HCT116 (cell line): ENCODE measurements around the gene CPM. TPM values are rescaled to one million over a fixed set of nuclear protein-coding genes. Genes with fewer than 3 reads are reported as not detected.

Experiments used
- ATAC-seq: fragments of 200-7000 bp; cut with Tn5 transposase; 2 replicates; pipeline ENCODE4 v1.9.1; 2020; ENCODE audit warnings: mild to moderate bottlenecking, moderate library complexity
- BruUV-seq: library from RNA; stranded (reverse); fragments of 400-500 nt; replicated peaks from 2 replicates; lab custom pipeline; 2021; lab: Mats Ljungman, UMichigan
- CTCF ChIA-PET: fragments of 300-600 bp; sonication (Branson Sonifier 250); formaldehyde crosslinking; loops from one replicate; lab custom pipeline; 2021; ENCODE audit warnings: antibody characterized with exemption; lab: Charles Lee
- POLR2A ChIA-PET: fragments of 300-600, 350-600 bp; sonication (Branson Sonifier 250); formaldehyde crosslinking; loops from one replicate; lab custom pipeline; 2021; ENCODE audit warnings: antibody characterized with exemption; lab: Charles Lee
- RAD21 ChIA-PET, 2 experiments: fragments of 300-600 bp; sonication (Branson Sonifier 250); formaldehyde crosslinking; loops; one replicate each; lab custom pipeline; 2023; ENCODE audit warnings: low total read pairs in 2 of 2; ENCODE audit not compliant: uncharacterized antibody in 2 of 2, unreplicated experiment in 2 of 2, low non-redundant PET in 1 of 2; lab: Charles Lee
- DNase-seq: peaks from one replicate; pipeline ENCODE4 v3.0.0-alpha.2; 2010; ENCODE audit warnings: low read depth, low spot score
- H2AFZ ChIP-seq: fragments of 200-600 bp; shearing (Covaris generic), sonication (generic); 2 replicates; pipeline ENCODE4 v1.6.1; 2017; ENCODE audit warnings: low read depth, mixed run types, mixed read lengths, antibody characterized with exemption, low read length; ENCODE audit not compliant: poor library complexity, severe bottlenecking
- H3K27ac ChIP-seq: 2 replicates; pipeline ENCODE4 v1.5.1; 2012; ENCODE audit warnings: low read depth, low read length
- H3K27me3 ChIP-seq: fragments of 200-600 bp; sonication (generic); 2 replicates; pipeline ENCODE4 v1.6.1; 2016; ENCODE audit warnings: mixed run types, low read length, mixed read lengths; ENCODE audit not compliant: insufficient read depth
- H3K36me3 ChIP-seq, 2 experiments: fragments of 200-500 bp in 1 of 2; fragments of 200-600 bp in 1 of 2; sonication (Bioruptor generic) in 1 of 2; sonication (generic) in 1 of 2; 2 replicates each; pipeline versions ENCODE4 v1.5.1 to v1.6.1; 2014 to 2016; ENCODE audit warnings: low read length in 2 of 2, inconsistent platforms in 1 of 2, mixed read lengths in 1 of 2, mixed run types in 1 of 2; ENCODE audit not compliant: insufficient read depth in 2 of 2, control insufficient read depth in 1 of 2
- H3K4me1 ChIP-seq, 2 experiments: fragments of 200-600 bp in 1 of 2; sonication (generic) in 1 of 2; 2 replicates each; pipeline versions ENCODE4 v1.5.1 to v1.6.1; 2012 to 2017; ENCODE audit warnings: low read length in 2 of 2, inconsistent platforms in 1 of 2, mild to moderate bottlenecking in 1 of 2, mixed read lengths in 1 of 2, mixed run types in 1 of 2, moderate library complexity in 1 of 2; ENCODE audit not compliant: insufficient read depth in 2 of 2, control insufficient read depth in 1 of 2
- H3K4me2 ChIP-seq: fragments of 200-600 bp; sonication (generic); 2 replicates; pipeline ENCODE4 v1.6.1; 2017; ENCODE audit warnings: mixed run types, low read length, mixed read lengths
- H3K4me3 ChIP-seq, 2 experiments: fragments of 200-600 bp in 1 of 2; sonication (generic) in 1 of 2; replicated peaks in 1 of 2; 2 replicates each; pipeline ENCODE4 v1.5.1; 2011 to 2016; ENCODE audit warnings: low read length in 2 of 2, control low read depth in 1 of 2, low read depth in 1 of 2, mild to moderate bottlenecking in 1 of 2, mixed read lengths in 1 of 2, mixed run types in 1 of 2
- H3K79me2 ChIP-seq: fragments of 200-600 bp; sonication (generic); 2 replicates; pipeline ENCODE4 v1.6.1; 2017; ENCODE audit warnings: mild to moderate bottlenecking, mixed run types, low read length, moderate library complexity, mixed read lengths; ENCODE audit not compliant: insufficient read depth
- H3K9ac ChIP-seq: fragments of 200-600 bp; sonication (generic); 2 replicates; pipeline ENCODE4 v1.6.1; 2016; ENCODE audit warnings: low read length, mixed read lengths
- H3K9me2 ChIP-seq: fragments of 200-600 bp; sonication (generic), shearing (Covaris generic); 2 replicates; pipeline ENCODE4 v1.6.1; 2017; ENCODE audit warnings: mixed run types, mild to moderate bottlenecking, moderate library complexity; ENCODE audit not compliant: insufficient read depth
- H3K9me3 ChIP-seq, 2 experiments: fragments of 200-500 bp in 1 of 2; fragments of 200-600 bp in 1 of 2; sonication (Bioruptor generic) in 1 of 2; sonication (generic) in 1 of 2; 2 replicates each; pipeline ENCODE4 v1.6.1; 2014 to 2017; ENCODE audit warnings: low read length in 2 of 2, mixed read lengths in 2 of 2, inconsistent platforms in 1 of 2, low read depth in 1 of 2, mild to moderate bottlenecking in 1 of 2, mixed run types in 1 of 2, moderate library complexity in 1 of 2; ENCODE audit not compliant: control insufficient read depth in 1 of 2, insufficient read depth in 1 of 2
- H4K20me1 ChIP-seq: fragments of 200-600 bp; sonication (generic), shearing (Covaris generic); 2 replicates; pipeline ENCODE4 v1.6.1; 2017; ENCODE audit warnings: mixed run types, mild to moderate bottlenecking, moderate library complexity; ENCODE audit not compliant: insufficient read depth
- ATF3 ChIP-seq: IDR thresholded peaks from 2 replicates; pipeline ENCODE4 v1.6.1; 2012
- EGR1 ChIP-seq: IDR thresholded peaks from 2 replicates; pipeline ENCODE4 v1.6.1; 2012; ENCODE audit warnings: low read depth
- ELF1 ChIP-seq: IDR thresholded peaks from 2 replicates; pipeline ENCODE4 v1.6.1; 2012; ENCODE audit warnings: low read depth, borderline replicate concordance
- EZH2phosphoT487 ChIP-seq: fragments of 200-600 bp; IDR thresholded peaks from 2 replicates; pipeline ENCODE4 v1.6.1; 2018; ENCODE audit warnings: antibody characterized with exemption, borderline replicate concordance
- JUND ChIP-seq: IDR thresholded peaks from 2 replicates; pipeline ENCODE4 v1.6.1; 2012
- POLR2A ChIP-seq: IDR thresholded peaks from 2 replicates; pipeline ENCODE4 v1.7.0; 2011; ENCODE audit warnings: borderline replicate concordance; ENCODE audit not compliant: insufficient read depth, insufficient read length; ENCODE audit errors: extremely low read depth
- RAD21 ChIP-seq: IDR thresholded peaks from 2 replicates; pipeline ENCODE4 v1.6.1; 2012; ENCODE audit warnings: low read depth, mild to moderate bottlenecking
- REST ChIP-seq: IDR thresholded peaks from 2 replicates; pipeline ENCODE4 v1.6.1; 2012; ENCODE audit warnings: low read depth
- YY1 ChIP-seq: IDR thresholded peaks from 2 replicates; pipeline ENCODE4 v1.6.1; 2011; ENCODE audit warnings: low read length, low read depth, moderate library complexity, mild to moderate bottlenecking; ENCODE audit not compliant: insufficient replicate concordance; ENCODE audit errors: extremely low read depth
- ZFX ChIP-seq: fragments of 450-650 bp; IDR thresholded peaks from 2 replicates; pipeline ENCODE4 v1.6.1; 2017
- ZNF274 ChIP-seq: fragments of 200-500 bp; sonication (Bioruptor generic); IDR thresholded peaks from 2 replicates; pipeline ENCODE4 v1.6.1; 2014; ENCODE audit warnings: mild to moderate bottlenecking, low read depth, low read length, inconsistent platforms
- intact Hi-C: fragments of 100-400 bp; cut with micrococcal nuclease; formaldehyde crosslinking; loops from 2 replicates; pipeline ENCODE4 v1.10.0; 2022
- total RNA-seq: library from RNA; stranded (reverse); gene quantifications from one replicate; pipeline ENCODE4 v1.2.1, GENCODE V29; 2021; ENCODE audit not compliant: unreplicated experiment

The CPM gene
- total RNA-seq, 1 experiment from 2014 or later, result 5.3 TPM

GRCh38 chr12:68844788-68845695 lies 87.9 kb downstream of the CPM start:
- POLR2A ChIA-PET, result no interaction called here
- intact Hi-C loops, result no loop called here
- no peak for ATAC-seq
- no peak for DNase-seq
- no peak overlapping the region for H3K4me3 ChIP-seq
- H3K9ac ChIP-seq, result no peak overlapping the region
- no peaks in the 10 kb centered on the region for H3K9me3 ChIP-seq
- no peaks in the 10 kb centered on the region for H3K9me2 ChIP-seq
- RAD21 ChIA-PET, result no interaction called here
- no peak overlapping the region for H3K27ac ChIP-seq
- no peak overlapping the region for H2AFZ ChIP-seq
- H3K79me2 ChIP-seq, result peaks cover 7% of the 10 kb centered on the region; the same call in 1 of the 2 replicates
- BruUV-seq, result no TSS peak
- no peaks in the 10 kb centered on the region for H3K27me3 ChIP-seq
- H3K4me2 ChIP-seq, result no peak overlapping the region
- no peaks in the 10 kb centered on the region for H3K4me1 ChIP-seq
- CTCF ChIA-PET, result interaction anchor here (1.8 kb wide), 1 partner anchor 15 kb away, joined by 8 read pairs; no protein-coding TSS in a partner anchor
- TF ChIP-seq RAD21 (no peak), REST (no peak), EGR1 (no peak), POLR2A (no peak), ATF3 (no peak), ZNF274 (no peak), ELF1 (no peak), ZFX (no peak), EZH2phosphoT487 (no peak), JUND (no peak), YY1 (no peak)
- TF ChIP-seq, all 23 proteins: peak for 0
- peaks cover 11 to 21% of the 10 kb centered on the region in 2 experiments for H3K36me3 ChIP-seq
- peaks cover 7% of the 10 kb centered on the region; the same call in 1 of the 2 replicates for H4K20me1 ChIP-seq
